HG03103 (cell line): ENCODE measurements around the gene PDHA1.

Source experiments
- ATAC-seq: cut with Tn5 transposase; IDR thresholded peaks from one replicate; pipeline ENCODE4 v1.9.1; 2021; ENCODE audit warnings: low read depth; ENCODE audit not compliant: unreplicated experiment

PDHA1 gene

GRCh38 chrX:19343535-19344408 is at the start of gene PDHA1:
TSS of gene PDHA1 (plus strand) at chrX:19343927. CDS start at chrX:19344038, 111 bp downstream.
- peak; percentile 97 for ATAC-seq

DNA sequence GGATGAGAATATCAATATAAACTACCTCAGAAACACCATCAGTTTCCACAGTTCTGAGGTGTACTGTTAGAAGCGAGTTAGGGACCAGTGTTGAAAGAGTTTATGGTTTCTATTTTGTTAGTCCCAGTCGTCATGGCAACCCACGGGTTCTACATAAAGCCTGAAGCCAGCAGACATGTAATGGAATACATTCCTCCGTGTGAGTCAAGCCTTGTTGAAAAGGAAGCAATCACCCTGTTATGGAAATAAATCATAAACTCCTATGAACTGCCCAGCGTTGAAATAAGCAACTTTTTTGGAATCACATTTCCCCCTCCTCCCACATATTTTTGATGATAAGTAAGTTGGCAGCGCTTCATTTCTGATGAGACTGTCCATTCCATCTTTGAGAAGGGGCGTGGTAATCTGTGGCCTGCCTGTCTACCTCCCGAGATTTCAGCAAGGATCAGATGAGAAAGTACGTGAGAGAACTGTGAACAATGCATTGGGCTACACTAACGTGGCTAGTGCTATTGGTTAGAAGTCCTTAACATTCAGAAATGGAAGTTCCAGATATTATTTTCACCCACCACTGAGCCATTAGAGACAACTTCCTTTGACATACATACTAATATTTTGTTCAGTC is 40.4 kb upstream of the PDHA1 start:
- no peak for ATAC-seq

GRCh38 chrX:19326567-19326966 is 17.2 kb upstream of the PDHA1 start:
- ATAC-seq, result no peak

GRCh38 chrX:19331831-19332230 is 11.9 kb upstream of the PDHA1 start:
- no peak for ATAC-seq

DNA sequence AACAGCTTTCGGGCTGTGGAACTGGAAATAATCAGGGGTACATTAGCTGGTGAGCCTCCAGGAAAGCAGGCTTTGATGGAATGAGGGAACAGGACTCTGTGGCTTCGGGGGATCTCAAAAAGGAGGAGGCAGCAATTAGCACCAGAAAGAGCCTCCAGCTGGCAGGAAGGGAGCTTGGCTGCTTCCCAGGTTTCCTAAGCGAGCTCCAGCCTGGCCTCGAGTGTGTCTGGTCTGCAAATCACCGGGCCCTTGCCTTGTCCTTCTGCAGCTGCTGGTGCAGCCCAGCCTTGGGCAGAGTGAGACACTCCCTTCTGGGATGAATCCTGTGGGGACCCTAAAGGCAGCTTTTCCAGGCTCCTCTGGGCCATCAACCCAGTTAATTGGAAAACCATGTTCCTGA is 10.7 kb upstream of the PDHA1 start:
- no peak for ATAC-seq

DNA sequence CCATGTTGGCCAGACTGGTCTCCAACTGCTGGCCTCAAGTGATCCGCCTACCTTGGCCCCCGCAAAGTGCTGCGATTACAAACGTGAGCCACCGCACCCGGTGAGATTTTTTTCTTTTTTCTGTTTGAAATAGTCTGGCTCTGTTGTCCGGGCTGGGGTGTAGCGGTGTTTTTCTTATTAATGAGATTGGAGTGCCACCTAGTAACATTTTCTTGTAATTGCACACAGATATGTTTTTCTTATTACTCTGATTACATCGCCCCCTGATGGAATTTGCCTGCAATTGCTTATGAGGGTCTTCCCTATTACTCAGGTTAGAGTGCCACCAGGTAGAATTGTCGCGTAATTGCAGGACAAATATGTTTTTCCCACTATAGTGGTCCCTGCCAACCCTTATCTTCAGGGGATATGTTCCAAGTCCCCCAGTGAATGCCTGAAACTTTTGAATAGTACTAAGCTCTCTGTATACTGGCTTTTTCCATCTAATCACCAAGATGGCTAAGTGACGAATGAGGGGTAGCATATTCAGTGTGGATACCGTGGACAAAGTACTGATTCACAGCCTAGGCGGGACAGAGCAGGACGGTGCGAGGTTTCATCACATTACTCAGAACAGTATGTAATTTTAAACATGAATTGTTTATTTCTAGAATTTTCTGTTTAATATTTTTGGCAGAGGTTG is 8.6 kb upstream of the PDHA1 start:
- ATAC-seq, result no peak

DNA sequence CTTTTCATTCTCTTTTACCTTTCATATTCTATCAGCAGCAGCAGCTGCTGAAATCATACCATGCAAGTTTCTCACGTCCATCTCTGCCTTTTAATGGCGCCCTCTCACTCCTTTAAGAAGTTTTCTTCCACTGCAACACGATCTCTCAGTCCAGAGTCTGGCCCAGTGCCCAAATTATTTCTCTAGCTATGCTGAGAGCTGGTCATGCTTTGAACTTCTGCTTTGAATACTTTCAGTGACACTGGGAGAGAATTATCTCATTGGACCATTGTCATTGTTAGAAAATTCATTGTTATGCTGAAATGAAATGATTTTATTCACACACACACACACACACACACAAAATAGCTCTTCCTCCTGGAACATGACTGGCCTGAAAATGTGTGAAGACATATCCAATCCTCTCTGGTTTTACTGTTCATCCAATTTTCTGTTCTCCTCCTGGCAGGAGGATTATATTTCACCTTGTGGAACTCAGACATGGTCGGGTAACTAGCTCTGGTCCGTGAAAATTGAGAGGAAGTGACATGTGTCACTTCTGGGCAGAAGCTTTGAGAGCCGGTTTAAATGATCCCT is 1.3 kb upstream of the PDHA1 start:
- no peak for ATAC-seq

GRCh38 chrX:19343085-19343534 is 617 bp upstream of the PDHA1 start:
- no peak for ATAC-seq

DNA sequence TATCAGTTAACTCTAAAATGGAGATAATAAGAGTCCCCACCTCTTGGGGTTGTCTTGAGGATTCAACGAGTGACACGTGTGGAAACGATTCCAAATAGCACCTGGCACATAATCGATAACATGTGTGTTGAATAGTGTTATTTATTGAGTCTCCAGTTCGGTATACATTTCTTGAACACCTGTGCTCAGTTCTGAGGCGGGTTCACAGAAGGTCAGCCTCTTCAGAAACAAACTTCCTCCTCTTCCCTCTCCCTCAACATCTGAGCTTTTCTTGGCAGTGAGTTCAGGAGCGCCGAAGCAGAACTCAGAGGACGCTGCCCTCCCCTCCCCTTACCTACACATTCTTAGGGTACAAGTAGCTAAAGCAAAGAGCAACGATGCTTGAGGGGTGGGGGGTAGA is 934 bp downstream of the PDHA1 start:
- no peak for ATAC-seq

GRCh38 chrX:19347916-19348315 is 4.2 kb downstream of the PDHA1 start:
- no peak for ATAC-seq

DNA sequence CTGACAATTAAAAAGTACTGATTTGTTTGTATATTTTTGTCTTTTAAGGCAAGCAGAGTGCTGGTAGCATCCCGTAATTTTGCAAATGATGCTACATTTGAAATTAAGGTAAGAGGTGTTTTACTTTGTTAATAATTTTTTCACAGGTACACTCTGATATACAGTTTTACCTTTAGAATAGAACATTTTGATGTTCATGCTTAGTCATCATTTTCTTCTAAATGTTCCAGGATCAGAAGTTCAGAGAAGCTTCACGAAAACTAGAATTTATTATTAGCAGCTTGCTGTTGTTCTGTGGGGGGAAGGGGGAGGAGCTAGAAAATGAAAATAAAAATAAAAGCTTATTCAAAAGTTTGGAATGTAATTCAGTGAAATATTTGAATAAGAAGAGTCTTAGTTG is 5.5 kb downstream of the PDHA1 start:
- ATAC-seq, result no peak

GRCh38 chrX:19350941-19351384 is 7.2 kb downstream of the PDHA1 start:
- peak; percentile 85 for ATAC-seq

DNA sequence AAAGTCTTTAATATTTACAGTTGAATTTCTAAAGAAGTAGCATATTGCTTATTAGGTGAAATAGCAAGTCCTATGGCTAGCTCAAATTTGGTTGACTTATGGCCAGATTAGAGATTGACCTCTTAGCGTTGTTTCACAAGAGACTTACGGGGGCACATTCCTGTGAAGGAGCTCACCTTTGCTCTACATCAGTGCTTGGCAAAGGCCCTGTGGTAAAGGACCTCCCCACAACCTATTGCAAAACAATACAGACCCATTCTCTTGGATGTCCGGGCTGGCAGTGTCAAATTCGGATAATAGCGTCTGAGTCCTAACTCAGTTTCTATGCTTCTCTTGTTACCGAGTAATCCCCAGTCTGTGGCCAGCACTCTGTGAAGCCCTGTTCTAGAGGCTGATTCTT is 10.9 kb downstream of the PDHA1 start:
- no peak for ATAC-seq

DNA sequence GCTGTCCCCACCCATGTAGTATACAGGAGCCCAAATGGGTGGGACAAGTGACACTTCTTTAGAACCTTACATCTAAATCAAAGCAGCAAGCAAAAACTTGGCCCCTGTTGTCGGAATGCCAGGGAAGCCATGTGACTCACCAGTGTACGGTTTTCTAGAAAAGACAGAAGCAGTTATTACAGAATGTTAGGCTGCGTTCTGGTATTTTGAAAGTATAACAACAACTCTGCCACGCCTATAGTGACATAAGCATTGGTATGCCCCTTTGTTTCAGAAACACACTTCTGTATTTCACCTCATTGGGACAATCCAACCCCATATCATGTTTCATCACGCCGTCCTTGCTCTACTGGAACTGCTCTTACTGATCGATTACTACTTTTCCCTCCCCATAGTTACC is 14.8 kb downstream of the PDHA1 start:
- ATAC-seq, result no peak

DNA sequence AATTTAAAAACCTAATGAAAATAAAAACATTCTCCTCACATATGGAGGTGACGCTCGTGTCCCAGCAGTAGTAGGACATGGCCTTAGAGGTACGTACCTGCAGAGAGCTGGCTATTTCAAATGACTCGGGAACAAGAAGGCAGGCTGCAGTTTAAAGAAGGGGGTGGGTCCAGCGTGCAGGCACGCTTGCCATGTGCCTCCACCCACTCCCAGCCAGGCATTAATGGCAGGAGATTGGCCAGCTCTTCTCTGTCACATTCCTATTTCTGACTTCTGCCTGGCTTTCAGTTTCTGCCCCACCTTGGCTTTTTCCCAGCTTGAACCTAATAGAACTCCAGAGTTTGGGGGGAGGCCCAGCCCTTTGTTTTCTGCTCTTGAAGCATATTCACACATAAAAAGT is 17.2 kb downstream of the PDHA1 start:
- no peak for ATAC-seq

- ATAC-seq, result no peak
Measured at GRCh38 chrX:19361701-19362100, 18.0 kb downstream of the PDHA1 start.

DNA sequence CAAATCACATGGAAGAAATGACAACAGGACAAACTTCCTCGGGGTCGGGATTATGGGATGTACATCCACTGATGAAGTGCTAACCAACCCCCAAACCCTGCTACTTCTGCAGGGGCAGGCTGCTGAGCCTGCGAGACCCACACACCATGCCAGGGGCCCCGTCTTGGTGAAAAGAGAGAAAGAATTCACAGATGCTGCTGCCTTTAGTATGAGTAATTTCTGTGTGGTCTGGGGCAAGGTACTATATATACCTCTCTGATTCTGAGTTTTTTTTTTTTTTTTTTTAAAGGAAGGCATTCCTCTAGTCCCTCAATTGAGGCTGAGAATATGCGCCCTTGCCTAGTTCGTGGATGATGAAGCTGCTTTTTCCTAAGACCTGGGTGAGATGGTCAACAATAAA is 24.8 kb downstream of the PDHA1 start:
- ATAC-seq, result no peak

GRCh38 chrX:19370061-19370460 is 26.3 kb downstream of the PDHA1 start:
- ATAC-seq, result no peak

GRCh38 chrX:19372170-19372546 is 28.4 kb downstream of the PDHA1 start:
- ATAC-seq, result no peak

DNA sequence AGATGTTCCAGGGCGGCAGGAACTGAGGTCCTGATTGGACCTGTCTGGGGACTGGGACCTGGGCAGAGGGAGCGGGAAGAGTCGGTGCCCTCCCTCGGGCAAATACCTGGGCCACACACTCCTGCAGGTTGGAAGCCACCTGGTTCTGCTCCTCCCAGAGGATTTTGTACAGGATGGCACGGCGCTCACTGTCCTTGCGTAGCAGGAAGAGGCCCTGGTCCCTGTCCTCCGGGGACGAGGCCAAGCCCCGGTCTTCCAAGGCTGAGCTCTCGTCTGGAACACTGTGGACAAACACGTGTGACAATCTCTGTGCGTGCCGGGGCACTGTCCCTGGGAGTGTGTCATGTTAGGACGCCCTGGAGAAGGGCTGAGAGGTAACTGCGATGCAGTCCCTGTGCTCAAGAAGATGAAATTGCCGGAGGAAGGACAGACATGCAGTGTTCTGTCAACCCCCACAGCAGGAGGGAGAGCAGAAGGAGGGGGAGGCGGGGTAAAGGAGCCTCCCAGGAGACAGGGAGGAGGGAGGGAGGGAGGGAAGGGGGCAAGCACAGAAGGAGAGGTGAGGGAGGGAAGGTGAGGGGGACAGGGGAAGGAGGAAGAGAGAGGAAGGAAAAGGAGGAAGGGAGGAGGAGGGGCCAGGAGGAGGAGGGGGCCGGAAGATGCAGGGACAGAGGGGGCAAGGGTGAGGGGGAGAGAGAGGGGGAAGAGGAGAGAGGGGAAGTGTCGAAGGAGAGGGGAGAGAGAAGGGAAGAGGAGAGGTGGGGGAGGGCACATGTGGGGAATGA is 29.0 kb downstream of the PDHA1 start:
- no peak for ATAC-seq
